ENCODE data around the gene CYS1. TPM values are rescaled to one million over a fixed set of nuclear protein-coding genes. Genes with fewer than 3 reads are reported as not detected.
A peak's percentile ranks its signal among the peaks of the same experiment; 100 is the strongest.

Gene CYS1
- total RNA-seq, 1 donor from 2014 or later = 3.7 TPM

- H3K4me1 ChIP-seq (ENCODE audit: insufficient read depth, low read length) = peaks cover 10% of the 10 kb centered on the region
- H3K27me3 Mint-ChIP-seq (ENCODE audit: low read depth, unreplicated experiment) = no peaks in the 10 kb centered on the region
- peak overlapping the region; percentile 1 for H3K4me2 ChIP-seq (ENCODE audit: low read length)
- DNase-seq (ENCODE audit: low read depth) (no peak), FAIRE-seq (no peak)
- no peaks in the 10 kb centered on the region for H3K36me3 Mint-ChIP-seq (ENCODE audit: low read depth, unreplicated experiment)
- peaks cover 21% of the 10 kb centered on the region for H3K36me3 ChIP-seq (ENCODE audit: insufficient read depth, low read length)
- H3K27me3 ChIP-seq (ENCODE audit: insufficient read depth, low read length) = no peaks in the 10 kb centered on the region
- TF ChIP-seq EZH2 (IDR thresholded peaks at IDR 0.05; ENCODE audit: insufficient read depth, low read length) = no peak
- TF ChIP-seq, protein P1, sequence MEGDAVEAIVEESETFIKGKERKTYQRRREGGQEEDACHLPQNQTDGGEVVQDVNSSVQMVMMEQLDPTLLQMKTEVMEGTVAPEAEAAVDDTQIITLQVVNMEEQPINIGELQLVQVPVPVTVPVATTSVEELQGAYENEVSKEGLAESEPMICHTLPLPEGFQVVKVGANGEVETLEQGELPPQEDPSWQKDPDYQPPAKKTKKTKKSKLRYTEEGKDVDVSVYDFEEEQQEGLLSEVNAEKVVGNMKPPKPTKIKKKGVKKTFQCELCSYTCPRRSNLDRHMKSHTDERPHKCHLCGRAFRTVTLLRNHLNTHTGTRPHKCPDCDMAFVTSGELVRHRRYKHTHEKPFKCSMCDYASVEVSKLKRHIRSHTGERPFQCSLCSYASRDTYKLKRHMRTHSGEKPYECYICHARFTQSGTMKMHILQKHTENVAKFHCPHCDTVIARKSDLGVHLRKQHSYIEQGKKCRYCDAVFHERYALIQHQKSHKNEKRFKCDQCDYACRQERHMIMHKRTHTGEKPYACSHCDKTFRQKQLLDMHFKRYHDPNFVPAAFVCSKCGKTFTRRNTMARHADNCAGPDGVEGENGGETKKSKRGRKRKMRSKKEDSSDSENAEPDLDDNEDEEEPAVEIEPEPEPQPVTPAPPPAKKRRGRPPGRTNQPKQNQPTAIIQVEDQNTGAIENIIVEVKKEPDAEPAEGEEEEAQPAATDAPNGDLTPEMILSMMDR (IDR thresholded peaks at IDR 0.05; ENCODE audit: insufficient read depth, low read depth, low read length) = no peak
- H3K27ac ChIP-seq (ENCODE audit: low read depth, low read length) = no peak overlapping the region
- no peak overlapping the region for H3K4me3 Mint-ChIP-seq (ENCODE audit: unreplicated experiment)
- H3K4me3 ChIP-seq (ENCODE audit: insufficient read depth, low read depth, low read length) = no peak overlapping the region
- H3K79me2 ChIP-seq (ENCODE audit: insufficient read depth, low read length) = peaks cover 32% of the 10 kb centered on the region
- no peak overlapping the region for H3K9ac ChIP-seq (ENCODE audit: low read length)
- peaks cover 6% of the 10 kb centered on the region for H4K20me1 ChIP-seq (ENCODE audit: insufficient read depth, low read length)
- no peaks in the 10 kb centered on the region for H3K9me3 ChIP-seq (ENCODE audit: insufficient read depth, low read depth, low read length)
- peaks cover 14% of the 10 kb centered on the region for H3K4me1 Mint-ChIP-seq (ENCODE audit: low read depth, unreplicated experiment)
- H3K9me3 Mint-ChIP-seq (ENCODE audit: unreplicated experiment) = no peaks in the 10 kb centered on the region
- H2AFZ ChIP-seq (ENCODE audit: low read depth, low read length) = no peak overlapping the region
- no peak overlapping the region for H3K27ac Mint-ChIP-seq (ENCODE audit: unreplicated experiment)
Observed at GRCh38 chr2:10128420-10128819, 48.2 kb upstream of the CYS1 start.

GRCh38 chr2:10126632-10127026 lies 46.4 kb upstream of the CYS1 start:
- Histone ChIP-seq H3K27ac (ENCODE audit: low read depth, low read length) (no peak overlapping the region), H3K36me3 (ENCODE audit: insufficient read depth, low read length) (peaks cover 21% of the 10 kb centered on the region), H3K9ac (ENCODE audit: low read length) (no peak overlapping the region), H3K79me2 (ENCODE audit: insufficient read depth, low read length) (peaks cover 47% of the 10 kb centered on the region), H3K4me1 (ENCODE audit: insufficient read depth, low read length) (peaks cover 18% of the 10 kb centered on the region), H4K20me1 (ENCODE audit: insufficient read depth, low read length) (peaks cover 6% of the 10 kb centered on the region), H2AFZ (ENCODE audit: low read depth, low read length) (no peak overlapping the region), H3K4me2 (ENCODE audit: low read length) (peak overlapping the region; percentile 5), H3K4me3 (ENCODE audit: insufficient read depth, low read depth, low read length) (no peak overlapping the region), H3K27me3 (ENCODE audit: insufficient read depth, low read length) (no peaks in the 10 kb centered on the region), H3K9me3 (ENCODE audit: insufficient read depth, low read depth, low read length) (no peaks in the 10 kb centered on the region)
- Mint-ChIP-seq H3K4me1 (ENCODE audit: low read depth, unreplicated experiment) (peaks cover 17% of the 10 kb centered on the region), H3K27me3 (ENCODE audit: low read depth, unreplicated experiment) (peaks cover 2% of the 10 kb centered on the region), H3K4me3 (ENCODE audit: unreplicated experiment) (no peak overlapping the region), H3K9me3 (ENCODE audit: unreplicated experiment) (no peaks in the 10 kb centered on the region), H3K36me3 (ENCODE audit: low read depth, unreplicated experiment) (no peaks in the 10 kb centered on the region), H3K27ac (ENCODE audit: unreplicated experiment) (no peak overlapping the region)
- TF ChIP-seq EZH2 (IDR thresholded peaks at IDR 0.05; ENCODE audit: insufficient read depth, low read length) = no peak
- TF ChIP-seq, protein P1 (IDR thresholded peaks at IDR 0.05; ENCODE audit: insufficient read depth, low read depth, low read length) = no peak
- DNase-seq (ENCODE audit: low read depth) = peak; percentile 67
- FAIRE-seq = no peak

DNA sequence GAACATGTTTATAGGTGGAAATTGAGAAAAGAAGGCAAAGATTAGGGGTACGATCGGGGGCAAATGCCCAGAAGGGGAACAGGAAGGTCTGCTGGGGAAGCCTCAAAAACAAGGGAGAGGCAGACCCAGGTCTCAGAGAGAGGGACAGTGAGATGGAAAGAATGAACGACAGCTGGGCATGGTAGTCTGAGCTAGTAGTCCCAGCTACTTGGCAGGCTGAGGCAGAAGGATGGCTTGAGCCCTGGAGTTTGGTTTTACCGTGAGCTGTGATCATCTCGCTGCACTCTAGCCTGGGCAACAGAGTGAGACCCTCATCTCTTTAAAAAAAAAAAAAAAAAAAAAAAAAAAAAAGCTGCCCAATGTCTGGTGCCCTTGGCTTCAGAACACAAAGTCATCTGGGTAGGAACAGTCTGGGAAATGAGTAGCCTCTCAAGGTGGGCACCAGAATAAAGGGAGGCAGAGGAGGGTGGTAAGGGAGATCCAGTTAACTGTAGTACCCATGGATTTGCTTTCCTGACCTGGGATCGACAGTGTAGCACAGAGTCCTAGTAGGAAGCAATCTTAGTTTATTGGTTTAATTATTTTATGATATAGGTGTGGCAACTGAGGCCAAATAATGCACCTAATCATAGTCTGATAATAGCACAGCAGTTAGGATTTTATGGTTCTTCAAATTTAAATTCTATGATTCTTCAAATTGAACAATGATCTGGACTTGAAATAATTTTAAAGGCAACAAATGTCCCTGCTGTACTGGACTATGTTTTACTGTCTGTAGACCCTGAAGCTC lies 45.8 kb upstream of the CYS1 start:
- DNase-seq (ENCODE audit: low read depth) = no peak
- no peaks in the 10 kb centered on the region for H3K36me3 Mint-ChIP-seq (ENCODE audit: low read depth, unreplicated experiment)
- H3K4me1 Mint-ChIP-seq (ENCODE audit: low read depth, unreplicated experiment) = peaks cover 17% of the 10 kb centered on the region
- H3K9me3 Mint-ChIP-seq (ENCODE audit: unreplicated experiment) = no peaks in the 10 kb centered on the region
- H3K27me3 Mint-ChIP-seq (ENCODE audit: low read depth, unreplicated experiment) = peaks cover 2% of the 10 kb centered on the region
- Histone ChIP-seq H3K27ac (ENCODE audit: low read depth, low read length) (no peak overlapping the region), H3K4me3 (ENCODE audit: insufficient read depth, low read depth, low read length) (no peak overlapping the region), H3K79me2 (ENCODE audit: insufficient read depth, low read length) (peaks cover 51% of the 10 kb centered on the region), H3K9ac (ENCODE audit: low read length) (no peak overlapping the region), H2AFZ (ENCODE audit: low read depth, low read length) (no peak overlapping the region), H4K20me1 (ENCODE audit: insufficient read depth, low read length) (peaks cover 6% of the 10 kb centered on the region), H3K4me2 (ENCODE audit: low read length) (peak overlapping the region; percentile 90), H3K4me1 (ENCODE audit: insufficient read depth, low read length) (peaks cover 24% of the 10 kb centered on the region), H3K9me3 (ENCODE audit: insufficient read depth, low read depth, low read length) (no peaks in the 10 kb centered on the region), H3K27me3 (ENCODE audit: insufficient read depth, low read length) (no peaks in the 10 kb centered on the region), H3K36me3 (ENCODE audit: insufficient read depth, low read length) (peaks cover 19% of the 10 kb centered on the region)
- no peak overlapping the region for H3K4me3 Mint-ChIP-seq (ENCODE audit: unreplicated experiment)
- FAIRE-seq = no peak
- no peak for TF ChIP-seq EZH2 (IDR thresholded peaks at IDR 0.05; ENCODE audit: insufficient read depth, low read length)
- TF ChIP-seq, protein P1 (IDR thresholded peaks at IDR 0.05; ENCODE audit: insufficient read depth, low read depth, low read length) = no peak
- H3K27ac Mint-ChIP-seq (ENCODE audit: unreplicated experiment) = no peak overlapping the region

Data from astrocyte (in vitro differentiated cells and primary cell).